LNCaP clone FGC (cell line): ENCODE measurements around the gene FOXP1.

ENCODE experiments used
- DNase-seq: peaks from one replicate; pipeline ENCODE4 v3.0.0-alpha.2; 2011; ENCODE audit warnings: low read depth
- H3K4me3 ChIP-seq: 2 replicates; pipeline ENCODE4 v1.5.1; 2011; ENCODE audit warnings: mild to moderate bottlenecking, low read depth, low read length, control low read depth
- CTCF ChIP-seq: IDR thresholded peaks from 2 replicates; pipeline ENCODE4 v1.5.1; 2012; ENCODE audit warnings: mild to moderate bottlenecking; ENCODE audit not compliant: control insufficient read depth, insufficient read depth; ENCODE audit errors: extremely low read depth

FOXP1 gene

GRCh38 chr3:71045212-71045916 lies 538.2 kb downstream of the FOXP1 start:
- no peak overlapping the region for H3K4me3 ChIP-seq
- TF ChIP-seq CTCF: no peak
- no peak for DNase-seq

GRCh38 chr3:71042759-71043158 lies 540.8 kb downstream of the FOXP1 start:
- no peak overlapping the region for H3K4me3 ChIP-seq
- no peak for DNase-seq
- TF ChIP-seq CTCF: no peak

GRCh38 chr3:71041371-71041770 lies 542.2 kb downstream of the FOXP1 start:
- no peak for DNase-seq
- no peak overlapping the region for H3K4me3 ChIP-seq
- TF ChIP-seq CTCF: no peak

- no peak for TF ChIP-seq CTCF
- DNase-seq: no peak
These were observed 544.2 kb downstream of the FOXP1 start for GRCh38 chr3:71039332-71039731.

GRCh38 chr3:71037775-71038174 lies 545.8 kb downstream of the FOXP1 start:
- H3K4me3 ChIP-seq: no peak overlapping the region
- DNase-seq: no peak
- TF ChIP-seq CTCF: no peak

More at GRCh38 chr3:71039332-71039731, 544.2 kb downstream of the FOXP1 start:
- no peak overlapping the region for H3K4me3 ChIP-seq

- DNase-seq: no peak
- no peak for TF ChIP-seq CTCF
- no peak overlapping the region for H3K4me3 ChIP-seq
These were observed 547.6 kb downstream of the FOXP1 start for GRCh38 chr3:71035886-71036285.

- DNase-seq: peak; percentile 93
These were observed 548.2 kb downstream of the FOXP1 start for GRCh38 chr3:71035314-71035713.

More at GRCh38 chr3:71035314-71035713, 548.2 kb downstream of the FOXP1 start:
- 0 out of 2 replicates have a peak overlapping the region, but pooled peaks have one; percentile 3 for H3K4me3 ChIP-seq
- no peak for TF ChIP-seq CTCF
